Hematopoietic multipotent progenitor cell treated with erythropoietin and hydrocortisone succinate and interleukin-3 and kit ligand, for 15 days (in vitro differentiated cells): Measurements from ENCODE around the gene GATC.
"Not testable (repeated sequence)": the region's sequence is repeated elsewhere in the genome, so short reads cannot be mapped to it uniquely, and the experiment has no call there.

Source experiments
- DNase-seq: peaks from one replicate; pipeline ENCODE4 v3.0.0-alpha.2; 2015; ENCODE audit warnings: low spot score

Gene GATC

DNA sequence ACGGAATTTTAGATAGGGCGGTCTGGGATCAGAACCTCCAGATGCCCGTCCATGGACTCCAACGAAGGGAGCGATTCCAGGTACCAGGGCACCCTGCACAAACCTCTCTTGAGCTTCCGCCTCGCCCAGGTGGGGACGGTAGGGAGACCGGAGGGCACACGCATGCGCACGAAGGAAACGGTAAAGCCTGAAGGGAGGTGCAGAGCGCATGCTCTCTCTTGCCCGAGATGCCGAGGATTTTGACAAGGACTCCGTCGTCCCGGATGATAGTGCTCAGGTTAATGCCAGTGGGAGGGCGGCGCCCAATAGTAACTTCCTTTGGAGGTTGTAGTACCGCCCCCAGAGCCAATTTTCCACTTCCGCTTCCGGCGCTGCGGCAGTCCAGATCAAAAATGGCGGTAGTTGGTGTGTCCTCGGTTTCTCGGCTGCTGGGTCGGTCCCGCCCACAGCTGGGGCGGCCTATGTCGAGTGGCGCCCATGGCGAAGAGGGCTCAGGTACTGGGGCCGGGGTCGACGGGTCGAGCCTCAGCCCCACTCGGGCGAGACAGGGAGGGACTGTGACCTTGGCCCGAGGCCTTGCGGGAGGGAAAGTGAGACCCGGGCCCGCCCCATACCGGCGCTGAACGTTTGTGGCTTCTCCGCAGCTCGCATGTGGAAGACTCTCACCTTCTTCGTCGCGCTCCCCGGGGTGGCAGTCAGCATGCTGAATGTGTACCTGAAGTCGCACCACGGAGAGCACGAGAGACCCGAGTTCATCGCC is 8.3 kb upstream of the GATC start, which contains the start of gene COX6A1:
TSS of gene COX6A1 (plus strand) at position 379 of the 760 bp plus-strand sequence. CDS start at position 393, 14 bp downstream.
- peak; percentile 99 for DNase-seq

DNA sequence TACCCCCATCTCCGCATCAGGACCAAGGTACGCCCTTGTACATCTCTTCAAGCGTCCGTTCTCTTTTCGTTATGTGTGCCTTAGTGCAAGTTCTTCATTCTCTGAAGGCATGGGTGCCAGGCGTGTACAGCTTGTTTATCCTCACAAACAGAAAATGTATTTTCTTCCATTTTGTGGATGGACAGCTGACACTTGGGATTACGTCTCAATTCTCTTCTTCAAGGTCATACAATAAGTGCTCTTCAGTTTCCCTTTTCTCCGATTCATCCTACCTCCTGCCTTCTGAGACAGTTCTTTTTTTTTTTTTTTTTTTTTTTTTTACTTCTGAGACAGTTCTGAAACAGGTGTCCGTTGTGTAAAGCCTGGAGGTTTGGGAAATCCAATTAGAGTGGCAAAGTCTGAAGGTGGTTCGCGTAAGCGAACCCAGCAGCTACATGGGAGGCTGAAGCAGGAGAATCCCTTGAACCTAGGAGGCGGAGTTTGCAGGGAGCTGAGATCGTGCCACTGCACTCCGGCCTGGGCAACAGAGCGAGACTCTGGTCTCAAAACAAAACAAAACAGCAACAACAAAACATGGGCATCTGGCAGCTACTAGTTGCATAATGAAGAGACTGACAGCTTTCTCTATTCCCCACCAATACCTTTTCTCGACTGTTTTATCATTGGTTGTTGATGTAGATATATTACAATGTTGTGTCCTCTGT is 7.6 kb upstream of the GATC start:
- peak; percentile 16 for DNase-seq

DNA sequence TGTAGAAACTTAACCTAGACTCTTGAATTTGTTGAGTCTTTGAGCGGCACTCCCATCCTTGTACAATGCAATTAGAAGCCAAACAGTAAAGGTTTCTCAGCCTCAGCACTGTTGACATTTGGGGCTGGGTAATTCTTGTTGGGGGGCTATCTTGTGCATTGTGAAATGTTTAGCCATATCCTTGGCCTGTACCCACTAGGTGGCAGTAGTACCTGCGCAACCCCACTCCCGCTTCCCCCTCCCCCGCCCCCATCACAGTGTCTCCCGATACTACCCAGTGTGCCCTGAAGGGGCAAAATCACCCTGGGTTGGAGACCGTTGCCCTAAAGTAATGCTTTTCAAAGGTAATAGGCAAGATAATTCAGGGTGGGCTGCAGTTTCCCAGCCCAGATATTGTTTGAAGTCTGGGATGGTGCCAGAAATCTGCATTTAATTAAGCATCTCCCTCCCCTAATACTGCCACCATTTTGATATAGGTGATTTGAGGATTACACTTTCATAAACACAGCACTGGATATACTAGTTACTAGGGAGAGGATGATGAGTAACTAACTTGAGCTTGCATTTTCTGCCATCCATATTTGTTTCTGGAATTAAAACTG is 6.5 kb upstream of the GATC start:
- DNase-seq = peak; percentile 76

DNA sequence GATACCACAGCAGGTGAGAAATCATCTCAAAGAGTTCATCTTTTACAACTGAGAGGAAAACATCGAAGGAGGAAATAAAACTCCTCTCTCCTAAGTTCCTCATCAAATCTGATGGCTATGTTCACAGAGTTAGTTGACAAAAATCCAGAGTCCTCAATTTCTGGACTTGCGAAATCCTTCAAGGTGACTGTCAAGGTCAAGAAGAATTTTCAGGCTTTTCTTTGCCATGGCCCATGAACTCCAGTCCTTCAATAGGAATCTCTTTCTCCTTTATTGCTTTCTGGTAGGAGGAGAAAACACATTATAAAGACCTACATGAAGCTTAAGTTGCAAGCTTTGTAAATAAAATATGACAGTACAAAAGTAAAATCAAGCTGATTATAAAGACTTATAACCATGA is 1.6 kb upstream of the GATC start:
- no peak for DNase-seq

DNA sequence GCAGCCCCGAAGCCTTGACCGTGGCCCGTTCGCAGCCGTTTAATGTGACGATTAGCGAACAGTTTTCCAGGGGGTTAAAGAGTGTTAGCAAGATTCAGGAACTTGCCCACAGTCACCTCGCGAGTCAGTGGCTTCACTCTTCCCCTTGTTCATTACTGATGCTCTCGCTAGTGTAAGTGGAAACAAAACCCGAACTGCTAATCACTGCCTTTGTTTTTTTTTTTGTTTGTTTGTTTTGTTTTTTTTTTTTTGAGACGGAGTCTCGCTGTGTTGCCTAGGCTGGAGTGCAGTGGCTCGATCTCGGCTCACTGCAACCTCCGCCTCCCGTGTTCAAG is 567 bp downstream of the GATC start:
- not testable (repeated sequence) for DNase-seq

DNA sequence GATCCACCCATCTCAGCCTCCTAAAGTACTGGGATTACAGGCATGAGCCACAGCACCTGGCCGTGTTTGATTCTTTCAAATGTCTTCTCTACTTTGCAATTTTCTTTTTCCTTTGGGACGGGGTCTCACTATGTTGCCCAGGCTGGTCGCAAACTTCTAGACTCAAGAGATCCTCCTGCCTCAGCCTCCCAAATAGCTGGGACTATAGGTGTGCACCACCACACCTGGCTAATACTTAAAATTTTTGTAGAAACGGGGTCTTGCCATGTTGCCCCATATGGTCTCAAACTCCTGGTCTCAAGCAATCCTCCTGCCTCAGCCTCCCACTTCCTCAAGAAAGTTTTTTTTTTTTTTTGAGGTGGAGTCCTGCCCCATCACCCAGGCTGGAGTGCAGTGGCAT is 1.7 kb downstream of the GATC start:
- DNase-seq = no peak

DNA sequence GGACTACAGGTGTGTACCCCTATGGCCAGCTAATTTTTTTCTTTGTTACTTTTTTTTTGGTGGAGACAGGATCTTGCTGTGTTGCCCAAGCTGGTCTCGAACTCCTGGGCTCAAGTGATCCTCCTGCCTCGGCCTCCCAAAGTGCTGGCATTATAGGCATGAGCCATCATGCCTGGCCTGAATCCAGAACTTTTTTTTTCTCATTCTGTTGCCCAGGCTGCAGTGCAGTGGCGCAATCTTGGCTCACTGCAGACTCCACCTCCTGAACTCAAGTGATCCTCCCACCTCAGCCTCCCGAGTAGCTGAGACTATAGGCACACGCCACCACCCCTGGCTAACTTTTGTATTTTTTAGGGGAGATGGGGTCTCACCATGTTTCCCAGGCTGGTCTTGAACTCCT is 6.3 kb downstream of the GATC start:
- DNase-seq = peak; percentile 35

DNA sequence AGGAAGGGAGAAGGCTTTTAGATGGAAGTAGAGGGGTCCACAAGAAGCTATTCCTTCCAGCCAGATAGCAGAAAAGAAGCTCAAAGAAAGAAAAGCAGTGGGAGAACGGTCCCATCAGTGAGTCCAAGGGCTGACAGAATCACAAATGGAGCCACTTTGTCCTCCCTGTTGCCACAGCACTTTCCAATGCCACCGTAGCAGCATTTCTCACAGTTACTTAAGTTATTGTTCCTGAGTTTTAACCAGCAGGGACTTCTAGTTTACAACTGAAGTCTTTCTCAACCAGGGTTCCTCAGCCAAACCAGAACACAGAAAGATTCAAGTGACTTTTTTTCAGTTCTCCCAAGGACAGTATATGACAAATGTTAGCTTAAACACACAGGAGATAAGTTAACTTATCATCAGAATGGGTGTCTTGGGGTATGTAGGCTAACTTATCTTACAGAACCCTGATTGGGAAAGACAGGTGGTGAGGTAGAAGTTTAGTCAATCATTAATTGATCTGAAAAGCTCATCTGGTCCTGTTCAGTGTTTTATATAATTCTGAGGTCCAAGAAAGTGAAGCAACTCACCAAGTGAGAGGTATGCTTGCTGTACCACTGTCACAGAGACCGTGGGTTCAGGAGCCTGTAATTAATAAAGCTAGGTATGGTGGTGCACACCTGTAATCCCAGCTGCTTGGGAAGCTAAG is 7.0 kb downstream of the GATC start:
- no peak for DNase-seq

DNA sequence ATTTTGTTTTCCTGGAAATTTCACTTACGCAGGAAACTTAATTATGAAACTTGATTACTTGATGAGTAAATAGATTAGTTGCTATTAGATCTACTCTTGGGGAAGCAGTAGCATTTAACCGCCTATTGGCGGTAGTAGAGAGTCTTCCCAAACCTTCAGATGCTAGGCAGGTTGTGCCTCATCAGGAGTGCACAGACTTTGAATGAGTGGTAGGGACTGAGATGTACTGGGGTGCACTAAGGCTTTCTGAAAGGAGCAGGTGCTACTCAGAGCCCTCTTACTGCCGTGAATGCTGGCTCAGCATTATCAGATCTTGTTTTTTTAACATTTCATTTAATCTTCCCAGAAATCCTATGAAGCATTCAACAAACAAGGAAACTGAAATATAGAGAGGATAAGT is 7.7 kb downstream of the GATC start:
- peak; percentile 61 for DNase-seq

DNA sequence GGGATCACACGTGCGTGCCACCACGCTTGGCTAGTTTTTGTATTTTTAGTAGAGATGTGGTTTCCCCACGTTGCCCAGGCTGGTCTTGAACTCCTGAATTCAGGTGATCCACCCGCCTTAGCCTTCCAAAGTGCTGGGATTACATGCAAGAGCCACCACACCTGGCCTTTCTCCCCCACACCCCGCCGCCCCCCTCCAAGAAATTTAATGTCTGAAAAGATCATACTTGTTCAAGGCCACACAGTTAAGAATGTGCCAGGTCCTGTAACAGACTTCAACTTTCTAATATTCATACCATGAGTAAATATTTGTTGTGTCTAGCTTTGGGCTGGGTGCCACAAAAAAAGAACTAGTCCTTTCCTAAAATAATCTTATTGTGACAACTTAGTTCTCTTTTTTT is 9.1 kb downstream of the GATC start:
- DNase-seq = no peak

DNA sequence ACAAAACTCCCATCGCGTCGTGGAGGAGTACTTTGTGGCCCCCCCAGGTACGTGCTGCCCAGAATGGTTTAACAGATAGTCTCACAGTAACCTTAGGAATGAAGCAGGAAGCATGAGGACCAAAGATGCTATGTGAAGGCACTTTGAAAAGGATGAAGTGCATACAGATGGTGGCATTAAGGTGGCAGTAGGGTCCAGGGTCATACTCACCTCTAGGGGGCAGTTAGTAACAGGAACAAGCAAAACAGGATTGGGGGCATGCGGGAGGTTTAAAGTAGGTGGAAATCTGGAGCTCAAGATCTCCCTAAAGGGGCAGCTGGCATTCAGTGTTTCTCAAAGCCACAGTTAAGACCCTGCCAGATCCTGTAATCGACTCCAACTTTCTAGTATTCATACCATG is 10.9 kb downstream of the GATC start:
- DNase-seq = no peak

DNA sequence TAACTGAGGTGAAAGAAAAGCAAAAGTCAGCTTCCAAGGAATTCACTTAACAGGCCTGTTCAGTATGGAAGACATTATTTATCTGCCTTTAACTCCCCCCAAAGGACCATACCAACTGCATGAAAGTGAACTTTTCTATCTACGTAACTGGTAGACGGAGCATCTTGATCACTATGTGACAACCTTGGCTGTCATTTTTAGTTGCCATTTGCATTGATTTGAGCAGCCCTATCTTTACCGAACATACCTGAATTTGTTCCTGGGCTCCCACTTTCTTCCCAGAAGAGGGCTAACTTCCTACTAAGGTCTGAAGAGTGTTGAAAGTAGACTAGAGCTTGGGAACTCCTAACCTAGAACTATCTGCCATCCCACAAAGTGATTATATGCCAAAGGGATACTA is 13.9 kb downstream of the GATC start:
- no peak for DNase-seq

DNA sequence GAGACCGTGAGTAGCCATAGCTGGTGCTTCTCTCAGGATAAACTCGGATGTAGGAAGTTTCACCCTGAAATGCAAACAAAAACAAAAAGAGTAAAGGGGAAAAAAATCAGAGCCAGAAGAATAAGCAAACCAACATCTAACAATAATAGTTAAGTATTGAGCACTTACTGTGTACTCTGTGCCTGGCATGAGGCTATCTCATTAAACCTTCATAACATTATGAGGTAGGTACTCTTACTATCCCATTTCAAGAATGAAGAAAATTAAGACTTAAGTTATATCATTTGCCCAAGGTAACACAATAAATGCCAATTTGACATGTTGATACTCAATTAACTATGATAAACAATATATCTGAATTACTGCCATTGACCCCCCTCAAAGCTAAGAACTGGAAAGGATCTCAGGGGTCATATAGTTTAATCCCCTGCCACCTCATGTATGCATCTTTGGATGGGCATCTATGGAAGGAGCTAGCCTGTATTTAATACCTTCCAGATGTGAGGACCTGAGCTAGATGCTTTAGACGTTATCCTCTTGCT is 15.9 kb downstream of the GATC start:
- no peak for DNase-seq

DNA sequence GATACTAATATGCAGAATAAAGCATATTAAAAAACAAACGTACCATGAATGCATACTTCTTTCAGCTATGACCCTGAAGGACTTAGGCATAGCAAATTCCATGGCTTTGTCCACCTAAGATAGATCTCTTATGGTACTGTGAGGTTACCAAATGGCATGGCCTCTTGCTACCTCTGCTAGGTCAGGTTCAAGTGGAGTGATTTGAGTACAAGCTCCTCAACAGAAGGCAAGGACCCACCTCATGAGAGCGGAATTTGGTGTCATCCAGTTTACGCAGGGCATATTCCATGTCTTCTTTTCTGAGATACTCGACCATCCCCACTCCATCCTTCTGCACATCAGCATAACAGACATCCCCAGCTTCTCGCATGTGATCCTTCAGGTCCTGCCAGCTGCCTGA is 17.5 kb downstream of the GATC start:
- DNase-seq = no peak

DNA sequence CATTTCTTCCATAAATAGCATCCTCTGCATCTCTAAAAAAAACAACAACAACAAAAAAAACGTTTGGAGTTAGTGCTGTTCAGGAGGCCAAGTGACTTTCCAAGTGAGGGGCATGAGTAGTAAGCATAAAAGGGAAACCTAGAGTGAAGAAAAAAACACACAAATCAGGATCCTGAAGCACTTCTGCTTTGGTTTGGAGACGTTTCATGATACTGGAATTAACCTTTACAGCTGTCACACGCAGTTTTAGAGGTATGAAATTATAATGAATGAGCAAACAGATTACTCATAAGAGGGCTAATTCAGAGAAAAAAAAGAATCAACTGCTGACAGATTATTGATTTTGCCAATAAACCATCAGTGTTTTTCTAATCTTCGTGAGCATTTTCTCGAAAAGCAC is 19.5 kb downstream of the GATC start:
- DNase-seq = no peak

DNA sequence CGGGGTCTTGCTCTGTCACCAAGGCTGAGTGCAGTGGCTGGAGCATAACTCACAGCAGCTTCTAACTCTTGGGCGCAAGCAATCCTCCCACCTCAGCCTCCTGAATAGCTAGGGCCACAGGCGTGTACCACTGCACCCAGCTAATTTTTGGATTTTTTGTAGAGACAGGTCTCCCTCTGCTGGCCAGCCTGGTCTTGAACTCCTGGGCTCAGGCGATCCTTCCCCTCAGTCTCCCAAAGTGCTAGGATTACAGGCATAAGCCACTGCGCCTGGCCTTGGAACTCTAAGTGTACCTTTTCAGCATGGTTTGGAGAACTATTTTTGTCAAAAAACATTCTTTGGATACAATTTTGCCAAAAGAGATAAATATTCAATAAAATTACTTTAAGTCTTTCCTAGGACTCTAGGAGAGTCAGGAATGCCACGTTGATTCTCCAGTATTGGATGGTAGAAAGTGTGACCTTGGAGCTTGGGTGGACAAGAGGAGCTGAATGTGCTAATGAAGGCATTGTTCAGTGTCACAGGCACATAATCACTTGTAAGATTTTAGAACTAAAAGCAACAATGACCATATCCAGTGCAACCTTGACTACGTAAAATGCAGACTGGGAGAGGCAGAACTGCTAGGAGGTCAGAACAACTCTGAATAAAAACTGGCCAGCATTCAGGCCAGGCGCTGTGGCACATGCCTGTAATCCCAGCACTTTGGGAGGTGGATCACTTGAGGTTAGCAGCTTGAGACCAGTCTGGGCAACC is 20.5 kb downstream of the GATC start:
- DNase-seq = peak; percentile 67

DNA sequence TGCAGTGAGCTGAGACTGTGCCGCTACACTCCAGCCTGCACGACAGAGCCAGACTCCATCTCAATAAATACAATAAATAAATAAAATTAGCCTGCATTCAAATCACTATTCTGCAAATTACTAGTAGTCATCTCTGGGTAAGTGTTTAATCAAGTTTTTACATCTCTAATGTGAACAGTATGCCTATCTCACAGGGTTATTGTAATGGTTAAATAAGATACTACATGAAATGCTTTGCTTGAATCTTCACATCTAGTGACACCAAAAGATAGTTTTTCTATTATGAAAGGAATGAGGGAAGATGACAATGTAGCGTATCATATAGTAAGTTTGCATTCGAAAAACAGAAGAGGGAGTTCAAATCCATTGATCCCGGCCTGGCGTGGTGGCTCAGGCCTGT is 21.2 kb downstream of the GATC start:
- DNase-seq = no peak

DNA sequence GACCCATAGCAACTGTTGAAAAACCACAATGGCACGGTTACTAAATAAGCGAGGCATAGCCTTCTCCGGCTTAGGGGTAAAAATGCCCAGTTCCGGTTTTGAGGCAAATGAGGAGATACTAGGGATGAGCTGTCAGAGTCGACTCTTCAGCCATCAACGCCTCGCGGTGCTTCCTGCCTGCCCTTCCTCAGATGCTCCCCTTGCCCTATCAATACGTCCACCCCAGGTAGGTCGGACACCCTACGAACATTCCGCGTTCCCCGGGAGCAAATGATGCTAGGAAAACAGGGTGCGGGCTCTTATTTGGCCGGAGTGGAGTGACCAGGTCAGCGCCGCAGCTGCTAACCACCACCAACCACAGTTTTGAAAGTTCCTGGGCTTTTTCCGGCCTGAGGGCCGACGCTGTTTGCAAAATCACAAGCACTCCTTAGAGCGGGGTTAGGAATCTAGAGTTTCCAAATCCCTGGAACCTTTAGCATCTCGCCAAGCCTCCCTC is 22.1 kb downstream of the GATC start:
- no peak for DNase-seq

DNA sequence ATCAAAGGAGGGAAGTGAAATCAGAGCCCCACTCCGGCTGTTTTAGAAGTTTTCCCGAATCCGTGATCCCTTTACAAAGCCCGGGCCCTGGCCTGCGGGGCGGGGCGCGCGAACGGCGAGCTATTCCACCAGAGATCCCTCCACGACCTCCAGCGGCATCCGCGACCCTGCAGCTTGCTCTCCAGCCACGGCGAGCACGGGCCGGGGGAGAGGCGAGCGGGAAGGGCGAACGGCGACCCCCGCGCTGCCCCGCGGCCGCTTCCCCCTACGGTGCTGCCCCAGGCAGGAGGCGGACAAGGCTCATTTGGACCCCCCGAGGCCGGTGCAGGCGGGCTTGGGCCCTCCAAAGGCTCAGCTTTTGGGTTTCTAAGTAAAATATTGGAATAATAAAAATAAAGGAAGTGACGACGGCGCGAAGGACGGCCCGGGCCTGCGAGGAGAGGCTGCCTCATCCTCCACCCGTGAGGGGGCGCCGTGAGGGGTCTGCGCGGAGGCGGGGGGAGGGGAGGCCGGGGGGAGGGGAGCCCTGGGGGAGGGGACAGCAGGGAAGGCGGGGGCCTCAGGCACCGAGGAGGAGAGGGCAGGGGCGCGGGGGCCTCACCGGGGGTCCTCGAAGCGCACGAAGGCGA is 22.7 kb downstream of the GATC start:
- DNase-seq = no peak

DNA sequence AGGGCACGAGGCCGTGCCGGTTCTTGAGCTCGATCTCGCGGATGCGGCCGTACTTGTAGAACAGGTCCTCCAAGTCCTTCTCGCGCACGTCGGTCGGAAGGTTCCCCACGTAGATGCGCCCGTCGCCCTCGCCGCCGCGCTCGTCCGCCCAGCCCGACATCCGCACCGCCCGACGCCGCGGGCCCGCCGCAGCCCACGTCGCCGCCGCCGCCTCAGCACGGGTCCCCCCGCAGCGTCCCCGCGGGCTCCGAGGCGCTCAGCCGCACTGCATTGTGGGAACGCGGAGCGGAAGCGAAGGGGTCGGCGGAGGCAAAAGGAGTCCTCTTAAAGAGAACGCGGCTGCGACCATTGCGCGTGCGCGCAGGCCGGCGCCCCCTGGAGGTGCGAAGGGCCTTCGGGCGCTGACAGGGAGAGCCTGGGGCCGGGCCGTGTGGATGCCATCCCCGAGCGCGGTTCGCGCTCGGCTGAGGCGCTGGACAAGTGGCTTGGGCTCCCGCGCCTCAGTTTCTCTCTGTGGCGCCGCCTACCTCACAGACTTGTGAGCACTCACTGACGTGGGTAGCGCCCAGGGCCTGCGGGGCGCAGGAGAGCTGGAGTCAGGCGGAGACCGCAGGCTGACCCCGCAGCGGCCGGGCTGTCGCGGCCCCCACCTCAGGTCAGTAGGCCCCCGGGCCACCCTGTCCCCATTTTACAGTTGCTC is 23.4 kb downstream of the GATC start, which contains the start of gene SRSF9:
TSS of gene SRSF9 (minus strand) at position 299 of the 700 bp plus-strand sequence. CDS start at position 160, 139 bp downstream.
- DNase-seq = peak; percentile 97
